NCI-H526 (cell line): ENCODE results near the gene ACP5.

Experiments used
- DNase-seq, 2 experiments: peaks; one replicate each; lab custom pipeline; 2025; lab: John Stamatoyannopoulos, UW

The ACP5 gene

GRCh38 chr19:11547929-11548700 is 29.3 kb downstream of the ACP5 start:
- no peak for DNase-seq

- no peak for DNase-seq
Observed at GRCh38 chr19:11541238-11541637, 36.2 kb downstream of the ACP5 start.

DNA sequence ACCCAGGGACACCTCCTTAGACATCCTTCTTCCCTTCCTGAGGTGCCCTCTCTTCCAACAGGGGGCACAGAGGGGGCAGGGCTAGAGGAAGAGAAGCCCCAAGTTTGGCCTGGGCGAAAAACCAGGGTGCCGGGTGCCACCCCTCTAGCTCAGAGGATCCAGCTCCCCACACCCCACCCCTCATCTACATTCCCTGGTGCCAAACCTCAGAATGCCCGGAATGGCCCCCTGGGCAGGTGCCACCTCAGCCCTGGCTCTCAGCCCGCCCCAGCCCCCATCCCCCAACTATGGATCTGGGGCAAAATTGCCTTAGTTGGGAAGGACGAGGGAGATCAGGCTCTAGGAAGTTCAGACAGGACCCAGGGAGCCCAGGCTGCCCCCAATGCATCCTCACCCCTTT is 36.8 kb downstream of the ACP5 start:
- DNase-seq = no peak

- peak in 1 of 2 experiments; percentile 30 for DNase-seq
Observed at GRCh38 chr19:11539495-11540365, 37.7 kb downstream of the ACP5 start.

DNA sequence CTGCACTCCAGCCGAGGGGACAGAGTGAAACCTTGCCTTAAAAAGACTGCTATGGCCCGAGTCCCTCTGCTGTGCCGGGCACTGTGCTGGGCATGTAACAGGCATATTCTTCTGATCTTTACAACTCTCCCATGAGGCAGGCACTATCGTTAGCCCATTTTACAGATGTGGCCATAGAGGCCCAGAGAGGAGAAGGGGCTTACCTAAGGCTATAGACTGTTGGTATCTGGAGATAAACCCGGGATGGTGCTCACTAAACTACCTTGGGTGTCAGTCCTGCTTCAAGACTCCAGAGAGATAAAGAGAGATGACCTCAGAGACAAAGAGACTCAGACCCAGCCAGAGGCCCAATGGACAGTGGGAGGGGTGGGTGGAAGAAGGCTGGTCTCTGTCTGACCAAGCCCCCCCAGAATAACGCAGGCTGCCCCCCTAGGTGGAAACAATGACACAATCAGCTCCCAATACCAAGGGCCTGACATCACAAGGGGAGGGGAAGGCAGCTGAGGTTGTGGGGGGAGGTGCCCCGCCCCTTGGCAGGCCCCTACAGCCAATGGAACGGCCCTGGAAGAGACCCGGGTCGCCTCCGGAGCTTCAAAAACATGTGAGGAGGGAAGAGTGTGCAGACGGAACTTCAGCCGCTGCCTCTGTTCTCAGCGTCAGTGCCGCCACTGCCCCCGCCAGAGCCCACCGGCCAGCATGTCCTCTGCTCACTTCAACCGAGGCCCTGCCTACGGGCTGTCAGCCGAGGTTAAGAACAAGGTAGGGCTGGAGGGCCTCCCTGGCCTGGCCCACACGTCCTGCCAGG is 39.0 kb downstream of the ACP5 start, which contains the start of gene CNN1:
Gene CNN1 (plus strand): TSS at position 620 of the 805 bp plus-strand sequence. CDS start 77 bp downstream, at position 697.
- DNase-seq = peak in 1 of 2 experiments; percentile 9

DNA sequence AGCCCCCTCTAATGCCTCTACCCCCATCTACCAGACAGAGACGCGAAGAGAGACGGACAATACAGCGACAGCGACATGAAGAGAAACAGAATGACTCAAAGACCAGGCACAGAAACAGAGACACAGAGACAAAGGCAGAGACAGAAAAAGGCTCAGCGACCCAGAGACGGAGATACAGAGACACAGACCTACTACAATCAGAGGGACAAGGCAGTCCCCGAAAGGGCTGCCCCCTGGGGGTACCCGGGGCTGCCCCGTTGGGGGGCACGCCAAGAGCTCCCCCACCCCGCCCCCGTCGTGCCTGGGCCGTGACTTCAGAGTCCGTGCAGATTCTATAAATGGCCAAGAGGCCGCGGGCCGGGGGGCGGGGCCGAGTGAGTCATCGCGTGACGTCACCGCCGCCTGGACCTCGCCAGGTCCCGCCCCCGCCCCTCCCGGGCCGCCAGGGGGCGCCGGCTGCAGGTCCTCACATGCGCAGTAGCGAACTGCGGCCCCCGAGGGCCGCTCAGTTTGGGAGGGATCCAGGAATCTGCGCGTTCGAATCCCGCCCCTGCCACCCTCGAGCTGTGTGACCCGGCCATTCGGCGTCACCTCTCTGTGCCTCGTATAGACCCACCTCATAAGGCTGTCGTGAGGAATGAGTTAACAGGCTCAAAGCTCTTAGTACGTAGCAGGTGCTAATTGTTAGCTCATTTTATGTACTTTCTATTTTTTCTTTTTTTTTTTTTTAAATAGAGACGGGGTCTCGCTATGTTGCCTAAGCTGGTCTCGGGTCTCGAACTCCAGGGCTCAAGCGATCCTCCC is 41.5 kb downstream of the ACP5 start:
- DNase-seq = peak; percentile 31 to 84

DNA sequence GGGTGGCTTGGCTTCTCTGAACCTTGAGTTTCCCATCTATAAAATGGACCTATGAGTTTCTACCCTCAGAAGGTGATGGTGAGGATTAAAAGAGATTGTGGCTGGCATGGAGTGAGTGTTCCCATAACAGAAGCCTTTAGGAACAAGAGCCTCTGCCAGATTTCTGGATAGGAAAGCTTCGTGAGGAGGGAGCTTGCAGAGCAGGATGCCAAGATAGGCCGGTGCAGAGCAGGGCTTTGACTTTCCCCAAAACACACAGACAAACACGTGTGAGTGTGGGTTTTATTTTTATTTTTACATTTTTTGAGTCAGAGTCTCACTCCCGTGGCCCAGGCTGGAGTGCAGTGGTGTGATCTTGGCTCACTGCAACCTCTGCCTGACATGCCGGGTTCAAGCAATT is 42.5 kb downstream of the ACP5 start:
- no peak for DNase-seq

- no peak for DNase-seq
Observed at GRCh38 chr19:11534538-11534937, 42.9 kb downstream of the ACP5 start.

GRCh38 chr19:11530432-11530831 is 47.0 kb downstream of the ACP5 start:
- peak; percentile 85 to 88 for DNase-seq

- DNase-seq = peak; percentile 91 to 95
Observed at GRCh38 chr19:11528551-11529341, 48.7 kb downstream of the ACP5 start, which contains the start of gene ECSIT. Gene ECSIT (minus strand): TSS chr19:11529134. CDS start chr19:11519170, 9,964 bp downstream.
